HFF-Myc (cell line): Measurements from ENCODE around the gene C15orf39.
A peak's percentile ranks its signal among the peaks of the same experiment; 100 is the strongest.

ENCODE experiments used
- DNase-seq: peaks from one replicate; pipeline ENCODE4 v3.0.0-alpha.2; 2011; ENCODE audit warnings: low read depth; ENCODE audit errors: extremely low read depth
- H3K4me3 ChIP-seq: replicated peaks from 2 replicates; pipeline ENCODE4 v1.5.1; 2011; ENCODE audit warnings: low read depth, mild to moderate bottlenecking, control low read depth, low read length
- TF ChIP-seq, protein P1 (sequence below): IDR thresholded peaks from 2 replicates; pipeline ENCODE4 v1.5.1; 2012; ENCODE audit warnings: mild to moderate bottlenecking, low read depth, low read length, control low read depth; ENCODE audit errors: missing control alignments

Gene C15orf39

DNA sequence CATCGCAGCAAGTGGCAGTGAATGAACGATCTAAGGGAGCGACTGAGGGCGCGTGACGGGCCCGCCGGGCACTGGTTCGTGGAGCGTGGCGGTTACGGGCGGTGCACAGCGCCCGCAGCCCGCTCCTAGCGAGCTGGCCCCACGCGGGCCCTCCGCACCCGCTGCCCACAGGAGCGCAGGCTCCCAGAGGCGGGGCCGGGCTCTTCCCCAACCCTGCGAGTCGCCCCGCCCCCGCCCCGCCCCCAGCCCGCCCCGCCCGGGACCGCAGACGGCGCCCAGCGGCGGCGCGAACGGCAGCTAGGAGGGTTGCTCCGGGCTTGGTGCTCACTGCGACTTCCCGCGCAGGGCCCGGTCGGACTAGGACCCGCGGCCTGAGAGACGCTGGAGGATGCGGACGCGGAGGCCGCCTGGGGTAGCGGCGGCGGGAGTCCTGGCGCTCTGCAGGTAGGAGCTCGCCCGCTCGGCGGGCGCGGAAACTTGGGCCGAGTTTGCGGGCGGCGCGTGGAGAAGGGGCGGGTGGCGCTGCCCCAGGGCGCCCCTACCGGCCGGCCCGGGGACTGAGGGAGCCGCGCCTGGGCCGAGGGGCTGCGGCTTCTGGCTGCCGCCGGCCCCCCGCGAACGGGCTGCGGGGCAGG is at the start of gene C15orf39:
C15orf39 (plus strand) TSS at position 267 of the 635 bp plus-strand sequence. CDS start 4,167 bp downstream, outside the sequence.
- no peak for DNase-seq
- TF ChIP-seq, protein P1, sequence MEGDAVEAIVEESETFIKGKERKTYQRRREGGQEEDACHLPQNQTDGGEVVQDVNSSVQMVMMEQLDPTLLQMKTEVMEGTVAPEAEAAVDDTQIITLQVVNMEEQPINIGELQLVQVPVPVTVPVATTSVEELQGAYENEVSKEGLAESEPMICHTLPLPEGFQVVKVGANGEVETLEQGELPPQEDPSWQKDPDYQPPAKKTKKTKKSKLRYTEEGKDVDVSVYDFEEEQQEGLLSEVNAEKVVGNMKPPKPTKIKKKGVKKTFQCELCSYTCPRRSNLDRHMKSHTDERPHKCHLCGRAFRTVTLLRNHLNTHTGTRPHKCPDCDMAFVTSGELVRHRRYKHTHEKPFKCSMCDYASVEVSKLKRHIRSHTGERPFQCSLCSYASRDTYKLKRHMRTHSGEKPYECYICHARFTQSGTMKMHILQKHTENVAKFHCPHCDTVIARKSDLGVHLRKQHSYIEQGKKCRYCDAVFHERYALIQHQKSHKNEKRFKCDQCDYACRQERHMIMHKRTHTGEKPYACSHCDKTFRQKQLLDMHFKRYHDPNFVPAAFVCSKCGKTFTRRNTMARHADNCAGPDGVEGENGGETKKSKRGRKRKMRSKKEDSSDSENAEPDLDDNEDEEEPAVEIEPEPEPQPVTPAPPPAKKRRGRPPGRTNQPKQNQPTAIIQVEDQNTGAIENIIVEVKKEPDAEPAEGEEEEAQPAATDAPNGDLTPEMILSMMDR = peak; percentile 50
- peak within 1 kb of the TSS; percentile 98 for H3K4me3 ChIP-seq

DNA sequence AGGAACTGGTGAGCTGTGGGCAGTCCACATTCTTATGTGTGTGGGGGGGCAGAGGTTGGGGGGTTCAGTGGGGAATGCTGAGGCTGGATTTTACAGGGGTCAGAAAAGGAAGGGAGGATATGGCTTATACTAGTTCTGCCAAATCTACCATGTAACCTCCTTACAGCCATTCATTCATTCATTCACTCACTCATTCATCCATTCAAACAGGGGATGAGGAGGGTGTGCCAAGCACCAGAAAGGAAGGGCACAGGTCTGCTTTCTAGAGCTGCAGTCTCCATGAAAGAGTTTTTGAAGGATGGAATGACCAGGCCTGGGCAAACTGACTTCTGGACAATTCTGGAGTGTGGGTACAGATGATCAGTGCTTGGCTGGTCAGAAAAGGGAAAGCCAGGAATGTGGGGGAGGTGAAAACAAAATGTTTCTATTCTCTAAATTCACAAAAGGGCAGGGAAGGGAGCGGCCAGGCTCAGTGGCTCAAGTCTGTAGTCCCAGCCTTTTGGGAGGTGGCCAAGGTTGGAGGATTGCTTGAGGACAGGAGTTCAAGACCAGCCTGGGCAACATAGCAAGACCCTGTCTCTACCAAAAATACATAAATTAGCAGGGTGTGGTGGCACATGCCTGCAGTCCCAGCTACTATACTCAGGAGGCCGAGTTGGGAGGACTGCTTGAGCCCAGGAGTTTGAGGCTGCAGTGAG is 49.2 kb upstream of the C15orf39 start:
- H3K4me3 ChIP-seq = no peak overlapping the region
- no peak for DNase-seq
- TF ChIP-seq, protein P1 = no peak

DNA sequence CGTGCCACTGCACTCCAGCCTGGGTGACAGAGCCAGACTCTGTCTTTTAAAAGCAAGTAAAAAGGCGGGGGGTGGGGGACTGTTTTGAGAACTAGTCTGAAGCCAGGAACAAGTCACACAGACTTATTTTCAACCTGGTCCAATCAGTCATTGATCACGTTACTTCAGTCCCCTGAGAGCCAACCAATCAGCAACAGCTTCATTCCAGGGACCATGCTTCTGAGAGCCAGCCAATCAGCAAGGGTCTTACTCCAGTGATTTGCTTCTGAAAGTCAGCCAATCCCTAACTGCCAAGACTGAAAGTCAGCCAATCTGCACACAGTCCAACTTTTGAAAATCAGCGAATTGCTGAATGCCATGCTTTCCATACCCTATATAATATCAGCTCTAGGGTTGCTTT is 48.6 kb upstream of the C15orf39 start:
- TF ChIP-seq, protein P1 = no peak
- peak; percentile 36 for DNase-seq
- no peak overlapping the region for H3K4me3 ChIP-seq

DNA sequence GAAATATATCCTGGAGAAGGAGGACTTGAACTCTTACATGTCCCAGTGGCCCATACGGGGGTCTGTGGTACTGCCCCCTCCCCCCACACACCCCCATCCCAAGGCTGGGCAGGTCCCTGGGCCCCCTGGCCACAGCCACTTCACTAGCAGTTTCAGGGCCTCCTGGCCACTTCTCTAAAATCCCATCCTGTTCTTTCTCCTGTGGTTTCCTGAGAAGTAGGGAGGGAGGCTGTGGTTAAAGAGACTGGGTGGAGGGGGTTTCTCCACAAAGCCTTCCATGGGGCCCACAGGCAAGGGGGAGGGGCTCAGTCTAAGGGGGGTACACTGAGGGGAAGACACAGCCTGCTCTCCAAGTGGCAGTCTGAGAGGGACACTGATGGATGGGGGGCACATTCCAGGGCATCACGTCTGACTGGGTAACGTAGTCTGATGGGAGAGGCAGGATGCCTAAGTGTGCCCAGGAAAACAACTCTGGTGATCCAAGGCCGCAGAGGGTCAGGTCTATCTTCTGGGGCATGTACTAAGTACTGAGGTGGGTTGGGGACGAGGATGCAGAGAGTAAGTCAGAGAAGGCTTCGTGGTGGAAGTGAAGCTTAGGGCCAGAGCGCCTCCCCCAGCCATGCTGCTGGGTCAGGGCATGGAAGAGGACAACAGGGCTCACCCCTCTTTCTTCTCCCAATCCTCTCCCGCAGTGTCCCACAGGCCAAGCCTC is 48.0 kb upstream of the C15orf39 start:
- TF ChIP-seq, protein P1 = no peak
- DNase-seq = no peak
- H3K4me3 ChIP-seq = no peak overlapping the region

DNA sequence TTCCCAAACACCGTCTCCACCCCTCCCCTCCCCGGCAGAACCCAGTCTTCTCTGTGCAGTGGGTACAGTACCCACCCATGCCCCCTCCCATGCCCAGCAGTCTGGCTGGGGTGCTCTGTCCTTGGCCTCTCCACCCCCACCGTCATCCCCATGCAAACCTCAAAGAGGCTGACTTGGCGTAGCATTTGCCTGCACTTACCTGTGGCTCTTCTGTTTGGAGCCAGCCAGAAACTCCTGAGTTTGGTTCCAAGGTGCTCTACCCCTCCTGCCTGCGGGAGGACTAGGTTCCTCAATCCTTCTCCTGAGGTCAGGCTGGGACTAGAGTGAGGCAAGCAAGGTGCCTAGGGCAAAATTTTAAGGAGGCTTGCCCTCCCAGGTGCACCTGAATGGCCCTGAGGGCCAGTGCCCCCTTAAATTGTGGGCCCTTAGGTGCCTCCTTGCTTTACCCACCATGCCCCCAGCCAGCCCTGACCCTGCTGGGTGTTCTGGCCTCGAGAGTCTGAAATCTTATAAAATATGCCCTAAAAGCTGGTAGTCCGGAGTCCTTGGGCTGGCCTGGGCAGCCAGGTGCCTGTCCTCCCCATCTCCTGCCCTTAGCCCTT is 47.1 kb upstream of the C15orf39 start:
- TF ChIP-seq, protein P1 = no peak
- no peak for DNase-seq
- no peak overlapping the region for H3K4me3 ChIP-seq

DNA sequence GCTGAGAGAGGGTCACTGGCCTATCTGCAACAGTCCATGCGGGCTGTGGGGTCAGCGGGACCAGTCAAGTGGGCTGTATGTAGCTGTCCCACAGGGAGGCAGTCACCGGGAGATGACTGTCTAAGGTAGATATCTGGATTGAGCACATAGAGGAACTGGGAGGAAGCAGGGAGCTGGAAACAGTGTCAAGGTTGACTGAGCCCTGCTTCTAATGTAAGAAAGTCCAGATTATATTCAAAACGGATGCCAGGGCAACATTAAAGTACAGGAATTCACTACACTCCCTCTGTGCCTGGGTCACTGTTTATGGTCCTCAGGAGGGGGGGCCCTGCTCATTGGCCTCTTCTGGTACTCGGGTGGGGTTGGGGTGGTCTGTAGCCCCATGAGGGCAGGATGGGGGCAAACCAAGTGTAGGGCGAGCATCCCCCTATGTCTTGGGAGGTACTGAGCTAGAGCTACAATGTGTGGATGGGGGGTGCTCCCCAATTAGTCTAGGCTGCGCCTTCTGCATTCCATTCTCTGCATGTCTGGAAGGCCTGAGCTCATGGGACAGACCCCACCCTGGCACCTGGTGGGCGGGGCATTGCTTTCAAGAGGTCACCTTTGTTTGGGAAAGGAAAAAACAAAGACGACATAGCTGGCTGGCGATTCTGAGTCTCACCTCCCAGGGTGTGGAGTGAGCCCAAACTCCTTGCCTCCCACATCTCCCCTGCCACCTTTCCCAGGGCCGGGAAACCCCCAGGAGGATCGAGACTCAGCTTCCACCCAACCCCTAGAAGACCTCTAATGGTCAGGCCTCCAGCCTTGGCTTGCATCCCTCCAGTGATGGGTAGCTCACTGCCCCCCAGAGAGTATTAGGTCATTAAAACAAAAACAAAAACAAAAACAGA is 45.1 kb upstream of the C15orf39 start:
- no peak overlapping the region for H3K4me3 ChIP-seq
- DNase-seq = no peak
- TF ChIP-seq, protein P1 = no peak
